HepG2 (cell line): Measurements from ENCODE around the gene LUC7L. TPM values are rescaled to one million over a fixed set of nuclear protein-coding genes. Genes with fewer than 3 reads are reported as not detected.

Experiments
- ATAC-seq: fragments of 200-7000 bp; cut with Tn5 transposase; 3 replicates; pipeline ENCODE4 v1.9.1; 2020; ENCODE audit warnings: mild to moderate bottlenecking, moderate library complexity
- BruUV-seq: library from RNA; stranded (reverse); fragments of 400-500 nt; replicated peaks from 2 replicates; lab custom pipeline; 2021; lab: Mats Ljungman, UMichigan
- CTCF ChIA-PET: fragments of 300-600 bp; formaldehyde crosslinking; extraction: SDS; loops from one replicate; lab custom pipeline; 2021; ENCODE audit warnings: low total read pairs, inconsistent platforms, low intra/inter-chr PET ratio; lab: Yijun Ruan, JAX
- POLR2A ChIA-PET: fragments of 350-600 bp; sonication (Branson Sonifier 250); formaldehyde crosslinking; loops from one replicate; lab custom pipeline; 2020; ENCODE audit warnings: antibody characterized with exemption, inconsistent platforms; lab: Yijun Ruan, JAX
- DNase-seq: peaks from one replicate; pipeline ENCODE4 v3.0.0-alpha.2; 2015; ENCODE audit warnings: low spot score
- FAIRE-seq: peaks from 3 replicates; lab custom pipeline; 2011; peaks lifted over from hg19 to GRCh38; lab: Jason Lieb, UNC
- H2AFZ ChIP-seq: one replicate; pipeline ENCODE4 v1.6.1; 2011; ENCODE audit warnings: low read length, inconsistent platforms
- H3K27ac ChIP-seq: fragments of 300-600 bp; 3 replicates; pipeline ENCODE4 v1.8.0; 2011; ENCODE audit warnings: mixed run types, mild to moderate bottlenecking, mixed read lengths, low read length, inconsistent platforms; ENCODE audit not compliant: insufficient read depth; ENCODE audit errors: extremely low read length
- H3K27me3 ChIP-seq, 2 experiments: fragments of 200-600 bp in 1 of 2; 2 replicates in 1 of 2; 3 replicates in 1 of 2; pipeline versions ENCODE4 v1.6.0 to v1.8.0; 2011; ENCODE audit warnings: low read length in 2 of 2, mild to moderate bottlenecking in 2 of 2, moderate library complexity in 2 of 2, inconsistent platforms in 1 of 2; ENCODE audit not compliant: insufficient read depth in 2 of 2, control insufficient read depth in 1 of 2
- H3K36me3 ChIP-seq, 2 experiments: fragments of 200-600 bp in 1 of 2; replicated peaks in 1 of 2; 2 replicates in 1 of 2; 3 replicates in 1 of 2; pipeline versions ENCODE4 v1.5.1 to v1.8.0; 2011; ENCODE audit warnings: low read length in 2 of 2, inconsistent platforms in 1 of 2; ENCODE audit not compliant: insufficient read depth in 2 of 2, control insufficient read depth in 1 of 2
- H3K4me1 ChIP-seq: 2 replicates; pipeline ENCODE4 v1.5.1; 2012; ENCODE audit warnings: low read length, inconsistent platforms; ENCODE audit not compliant: insufficient read depth
- H3K4me2 ChIP-seq: 2 replicates; pipeline ENCODE4 v1.6.0; 2011; ENCODE audit warnings: low read depth, low read length, inconsistent platforms
- H3K4me3 ChIP-seq, 3 experiments: fragments of 200-600 bp in 1 of 3; sonication (generic), shearing (Covaris generic) in 1 of 3; replicated peaks in 1 of 3; 2 replicates each; pipeline ENCODE4 v1.5.1; 2011 to 2016; ENCODE audit warnings: low read length in 3 of 3, inconsistent platforms in 2 of 3, low read depth in 2 of 3, mild to moderate bottlenecking in 2 of 3, control low read depth in 1 of 3, mixed read lengths in 1 of 3; ENCODE audit not compliant: insufficient read depth in 1 of 3
- H3K79me2 ChIP-seq: one replicate; pipeline ENCODE4 v1.6.1; 2011; ENCODE audit warnings: low read length, inconsistent platforms; ENCODE audit not compliant: insufficient read depth
- H3K9ac ChIP-seq: 2 replicates; pipeline ENCODE4 v1.6.0; 2011; ENCODE audit warnings: mild to moderate bottlenecking, low read depth, low read length, inconsistent platforms; ENCODE audit not compliant: insufficient read depth
- H3K9me3 ChIP-seq: 2 replicates; pipeline ENCODE4 v1.5.1; 2012; ENCODE audit warnings: mild to moderate bottlenecking, low read length
- H4K20me1 ChIP-seq: 2 replicates; pipeline ENCODE4 v1.6.0; 2011; ENCODE audit warnings: inconsistent platforms, mild to moderate bottlenecking, low read length, moderate library complexity; ENCODE audit not compliant: insufficient read depth
- HOXD1 ChIP-seq: sonication (generic); formaldehyde crosslinking; IDR thresholded peaks from 2 replicates; pipeline ENCODE4 v1.5.0; 2020; ENCODE audit warnings: missing genetic modification reagents
- SIX4 ChIP-seq: sonication (generic); formaldehyde crosslinking; IDR thresholded peaks from 2 replicates; pipeline ENCODE4 v1.4.0; 2020; ENCODE audit warnings: missing genetic modification reagents
- WGBS: methylation state at CpG from one replicate; pipeline ENCODE4 v1.1.6; 2017; ENCODE audit warnings: low lambda C conversion rate; 5-methylcytosine and 5-hydroxymethylcytosine counted together
- in situ Hi-C: cut with HindIII; loops from 2 replicates; pipeline ENCODE4 v1.10.0; 2017; ENCODE audit warnings: low pct_unique_long_range_greater_than_20kb; ENCODE audit not compliant: extremely low pct_ligation_motif_present
- intact Hi-C: fragments of 100-400 bp; cut with micrococcal nuclease; formaldehyde crosslinking; loops from one replicate; pipeline ENCODE4 v1.10.0; 2022; ENCODE audit not compliant: unreplicated experiment
- polyA plus RNA-seq, 8 experiments: library from polyadenylated mRNA; depleted of rRNA in 3 of 8; stranded (reverse) in 7 of 8; unstranded in 1 of 8; fragments of >200 nt; fragmentation: Illumina TruSeq in 4 of 8; extraction: Trizol in 4 of 8; gene quantifications; 2 replicates each; pipeline versions ENCODE4 v1.2.1 to v1.2.3, GENCODE V29; 2011 to 2016; ENCODE audit warnings: low read depth in 4 of 8, missing spikeins in 1 of 8, mixed read lengths in 1 of 8; ENCODE audit not compliant: insufficient read depth in 1 of 8
- total RNA-seq, 5 experiments: library from RNA; depleted of rRNA; stranded (reverse); fragments of >200 nt; fragmentation: Illumina TruSeq; extraction: Trizol; gene quantifications; 2 replicates each; pipeline ENCODE4 v1.2.3, GENCODE V29; 2016; ENCODE audit warnings: low read depth in 1 of 5
- TF ChIP-seq, protein P1 (sequence below): sonication (generic); formaldehyde crosslinking; IDR thresholded peaks from 2 replicates; pipeline ENCODE4 v1.4.0; 2020; ENCODE audit warnings: mild to moderate bottlenecking, missing genetic modification reagents
- TF ChIP-seq, protein P2 (sequence below): sonication (generic); formaldehyde crosslinking; IDR thresholded peaks from 2 replicates; pipeline ENCODE4 v1.5.0; 2020; ENCODE audit warnings: missing genetic modification reagents, mild to moderate bottlenecking, borderline replicate concordance
- TF ChIP-seq, protein P3 (sequence below): sonication (generic); formaldehyde crosslinking; conservative IDR thresholded peaks from 2 replicates; pipeline ENCODE4 v1.8.1; 2023; ENCODE audit warnings: missing genetic modification reagents

LUC7L gene
- total and polyA plus RNA-seq, 2 of the 13 experiments (the other 11 are each of a cell fraction or from before 2014, with no cell fraction given), result 48.7 to 56.9 TPM

DNA sequence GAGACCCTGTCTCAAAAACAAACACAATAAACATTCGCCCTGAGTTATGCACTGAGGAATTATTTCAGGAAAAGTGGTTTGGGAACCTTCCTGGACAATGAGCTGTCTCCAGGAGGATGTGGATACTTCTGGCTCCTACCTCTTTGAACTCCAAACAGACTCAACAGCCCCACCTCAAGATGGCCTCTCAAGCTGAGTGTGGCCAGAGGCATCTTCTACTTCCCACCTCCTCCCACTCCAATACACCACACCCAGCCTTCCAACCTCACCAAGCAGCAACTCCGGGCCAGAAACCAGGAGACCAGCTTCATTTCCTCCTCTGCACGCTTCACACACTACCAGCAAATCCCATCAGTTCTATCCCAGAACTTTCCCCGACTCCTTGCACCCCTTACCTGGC is 37.4 kb downstream of the LUC7L start:
- CTCF ChIA-PET, result no interaction called here

More for the DNA sequence above, 37.4 kb downstream of the LUC7L start:
- no peak for DNase-seq
- POLR2A ChIA-PET, result no interaction called here
- no peak overlapping the region for H3K27ac ChIP-seq
- BruUV-seq, result no TSS peak
- no peak for ATAC-seq
- TF ChIP-seq HOXD1 (CRISPR knock-in tag) (no peak), SIX4 (CRISPR knock-in tag) (no peak)
- TF ChIP-seq, protein P1, sequence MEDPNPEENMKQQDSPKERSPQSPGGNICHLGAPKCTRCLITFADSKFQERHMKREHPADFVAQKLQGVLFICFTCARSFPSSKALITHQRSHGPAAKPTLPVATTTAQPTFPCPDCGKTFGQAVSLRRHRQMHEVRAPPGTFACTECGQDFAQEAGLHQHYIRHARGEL, result no peak
- TF ChIP-seq, protein P2, sequence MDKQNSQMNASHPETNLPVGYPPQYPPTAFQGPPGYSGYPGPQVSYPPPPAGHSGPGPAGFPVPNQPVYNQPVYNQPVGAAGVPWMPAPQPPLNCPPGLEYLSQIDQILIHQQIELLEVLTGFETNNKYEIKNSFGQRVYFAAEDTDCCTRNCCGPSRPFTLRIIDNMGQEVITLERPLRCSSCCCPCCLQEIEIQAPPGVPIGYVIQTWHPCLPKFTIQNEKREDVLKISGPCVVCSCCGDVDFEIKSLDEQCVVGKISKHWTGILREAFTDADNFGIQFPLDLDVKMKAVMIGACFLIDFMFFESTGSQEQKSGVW (CRISPR knock-in tag), result no peak
- TF ChIP-seq, protein P3, sequence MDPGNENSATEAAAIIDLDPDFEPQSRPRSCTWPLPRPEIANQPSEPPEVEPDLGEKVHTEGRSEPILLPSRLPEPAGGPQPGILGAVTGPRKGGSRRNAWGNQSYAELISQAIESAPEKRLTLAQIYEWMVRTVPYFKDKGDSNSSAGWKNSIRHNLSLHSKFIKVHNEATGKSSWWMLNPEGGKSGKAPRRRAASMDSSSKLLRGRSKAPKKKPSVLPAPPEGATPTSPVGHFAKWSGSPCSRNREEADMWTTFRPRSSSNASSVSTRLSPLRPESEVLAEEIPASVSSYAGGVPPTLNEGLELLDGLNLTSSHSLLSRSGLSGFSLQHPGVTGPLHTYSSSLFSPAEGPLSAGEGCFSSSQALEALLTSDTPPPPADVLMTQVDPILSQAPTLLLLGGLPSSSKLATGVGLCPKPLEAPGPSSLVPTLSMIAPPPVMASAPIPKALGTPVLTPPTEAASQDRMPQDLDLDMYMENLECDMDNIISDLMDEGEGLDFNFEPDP (CRISPR knock-in tag), result no peak
- TF ChIP-seq, all 625 proteins: peak for 0
- intact Hi-C loops (no loop called here), in situ Hi-C loops (no loop called here)
- 94% methylated on average over 4 of the region's 4 CpGs for WGBS
- H3K4me2 ChIP-seq, result no peak overlapping the region
- FAIRE-seq, result no peak
- no peaks in the 10 kb centered on the region for H3K27me3 ChIP-seq
- H3K4me3 ChIP-seq, result no peak overlapping the region
- no peaks in the 10 kb centered on the region for H3K79me2 ChIP-seq
- 0 out of 2 replicates have a peak, but pooled peaks cover 4% of the 10 kb centered on the region for H4K20me1 ChIP-seq
- no peak overlapping the region for H3K9ac ChIP-seq
- H3K4me1 ChIP-seq, result no peaks in the 10 kb centered on the region
- peaks cover 44 to 79% of the 10 kb centered on the region in 2 experiments for H3K36me3 ChIP-seq
- no peaks in the 10 kb centered on the region for H3K9me3 ChIP-seq
- H2AFZ ChIP-seq, result no peak overlapping the region
